H1 (cell line): ENCODE measurements around the gene C22orf31. TPM values are rescaled to one million over a fixed set of nuclear protein-coding genes. Genes with fewer than 3 reads are reported as not detected.

ENCODE experiments used
- CTCF ChIA-PET: fragments of 300-600 bp; sonication (Branson Sonifier 250); formaldehyde crosslinking; loops from one replicate; lab custom pipeline; 2021; ENCODE audit not compliant: partially characterized antibody; lab: Charles Lee
- POLR2A ChIA-PET: fragments of 300-600 bp; sonication (Branson Sonifier 250); formaldehyde crosslinking; loops from one replicate; lab custom pipeline; 2021; ENCODE audit warnings: inconsistent platforms; ENCODE audit not compliant: partially characterized antibody; lab: Charles Lee
- DNase-seq, 2 experiments: peaks; one replicate each; pipeline versions ENCODE4 v3.0.0 to v3.0.0-alpha.2; 2010 to 2022; ENCODE audit warnings: low spot score in 2 of 2, low read depth in 1 of 2, mixed read lengths in 1 of 2
- FAIRE-seq: peaks from 2 replicates; lab custom pipeline; 2011; peaks lifted over from hg19 to GRCh38; lab: Jason Lieb, UNC
- H2AFZ ChIP-seq: 2 replicates; pipeline ENCODE4 v1.8.1; 2012; ENCODE audit warnings: low read length, inconsistent platforms
- H2AK5ac ChIP-seq: 2 replicates; pipeline ENCODE4 v1.6.1; 2013; ENCODE audit warnings: low read depth, low read length
- H2BK120ac ChIP-seq: replicated peaks from 2 replicates; pipeline ENCODE3; 2013; ENCODE audit warnings: low read depth, low read length, inconsistent platforms
- H2BK12ac ChIP-seq: 2 replicates; pipeline ENCODE4 v1.6.1; 2013; ENCODE audit warnings: low read depth, low read length
- H2BK15ac ChIP-seq: 2 replicates; pipeline ENCODE4 v1.6.1; 2013; ENCODE audit warnings: low read length
- H2BK20ac ChIP-seq: 2 replicates; pipeline ENCODE4 v1.6.1; 2013; ENCODE audit warnings: low read length
- H2BK5ac ChIP-seq: 2 replicates; pipeline ENCODE4 v1.6.1; 2013; ENCODE audit warnings: low read depth, low read length
- H3K14ac ChIP-seq: 2 replicates; pipeline ENCODE4 v1.6.1; 2013; ENCODE audit warnings: inconsistent platforms; ENCODE audit not compliant: insufficient read length
- H3K18ac ChIP-seq: 2 replicates; pipeline ENCODE4 v1.6.1; 2013; ENCODE audit warnings: low read length; ENCODE audit errors: extremely low read depth
- H3K23ac ChIP-seq: 2 replicates; pipeline ENCODE4 v1.6.1; 2013; ENCODE audit warnings: inconsistent platforms; ENCODE audit not compliant: insufficient read length
- H3K23me2 ChIP-seq: 2 replicates; pipeline ENCODE4 v1.6.1; 2013; ENCODE audit warnings: low read depth, low read length
- H3K27ac ChIP-seq: 2 replicates; pipeline ENCODE4 v1.6.1; 2011; ENCODE audit warnings: low read depth, low read length, inconsistent platforms
- H3K27me3 ChIP-seq, 4 experiments: replicated peaks in 1 of 4; 1 replicate in 1 of 4; 2 replicates in 3 of 4; pipeline versions ENCODE4 v1.6.1 to v1.8.1; 2011 to 2013; ENCODE audit warnings: low read length in 3 of 4, mild to moderate bottlenecking in 3 of 4, inconsistent platforms in 2 of 4, mixed read lengths in 2 of 4, moderate library complexity in 1 of 4; ENCODE audit not compliant: control insufficient read depth in 3 of 4, insufficient read depth in 3 of 4; ENCODE audit errors: extremely low read depth in 1 of 4
- H3K36me3 ChIP-seq, 4 experiments: 2 replicates each; pipeline versions ENCODE4 v1.6.1 to v1.8.1; 2011 to 2013; ENCODE audit warnings: mild to moderate bottlenecking in 4 of 4, low read length in 3 of 4, moderate library complexity in 2 of 4, control low read depth in 1 of 4, inconsistent platforms in 1 of 4; ENCODE audit not compliant: insufficient read depth in 4 of 4, control insufficient read depth in 2 of 4
- H3K4ac ChIP-seq: replicated peaks from 2 replicates; pipeline ENCODE3; 2013; ENCODE audit warnings: low read length, low read depth, mixed read lengths, inconsistent platforms; ENCODE audit not compliant: insufficient read length
- H3K4me1 ChIP-seq, 4 experiments: replicated peaks in 1 of 4; 1 replicate in 1 of 4; 2 replicates in 3 of 4; pipeline versions ENCODE4 v1.6.1 to v1.8.1; 2011 to 2013; ENCODE audit warnings: low read length in 3 of 4, inconsistent platforms in 2 of 4, mixed read lengths in 1 of 4; ENCODE audit not compliant: insufficient read depth in 4 of 4, control insufficient read depth in 3 of 4
- H3K4me2 ChIP-seq, 2 experiments: 2 replicates each; pipeline versions ENCODE4 v1.6.1 to v1.8.1; 2011 to 2013; ENCODE audit warnings: low read depth in 2 of 2, low read length in 2 of 2, control low read depth in 1 of 2, inconsistent platforms in 1 of 2, mild to moderate bottlenecking in 1 of 2; ENCODE audit not compliant: insufficient read depth in 1 of 2
- H3K4me3 ChIP-seq, 4 experiments: fragments of 200-600, 300-600 bp in 1 of 4; sonication (generic), shearing (Covaris generic), sonication (Bioruptor Twin) in 1 of 4; 2 replicates each; pipeline versions ENCODE4 v1.5.1 to v1.8.1; 2011 to 2016; ENCODE audit warnings: low read length in 4 of 4, low read depth in 3 of 4, control low read depth in 2 of 4, inconsistent platforms in 2 of 4, mild to moderate bottlenecking in 2 of 4, mixed read lengths in 1 of 4, moderate library complexity in 1 of 4; ENCODE audit not compliant: insufficient read depth in 2 of 4; ENCODE audit errors: extremely low read depth in 1 of 4
- H3K56ac ChIP-seq: replicated peaks from 2 replicates; pipeline ENCODE3; 2013; ENCODE audit warnings: low read depth, mild to moderate bottlenecking, mixed read lengths, low read length, inconsistent platforms; ENCODE audit not compliant: insufficient read length
- H3K79me1 ChIP-seq: 2 replicates; pipeline ENCODE4 v1.6.1; 2013; ENCODE audit warnings: low read depth, low read length, control low read depth
- H3K79me2 ChIP-seq, 2 experiments: 2 replicates each; pipeline versions ENCODE4 v1.6.1 to v1.8.1; 2012 to 2013; ENCODE audit warnings: low read length in 2 of 2, mild to moderate bottlenecking in 2 of 2, inconsistent platforms in 1 of 2; ENCODE audit not compliant: insufficient read depth in 2 of 2, control insufficient read depth in 1 of 2
- H3K9ac ChIP-seq, 4 experiments: replicated peaks in 1 of 4; 1 replicate in 1 of 4; 2 replicates in 3 of 4; pipeline versions ENCODE4 v1.6.1 to v1.8.1; 2011 to 2013; ENCODE audit warnings: low read depth in 3 of 4, low read length in 3 of 4, control low read depth in 2 of 4, mild to moderate bottlenecking in 2 of 4, moderate library complexity in 2 of 4, inconsistent platforms in 1 of 4; ENCODE audit errors: extremely low read depth in 1 of 4
- H3K9me3 ChIP-seq, 2 experiments: 2 replicates each; pipeline versions ENCODE4 v1.6.1 to v1.8.1; 2012 to 2013; ENCODE audit warnings: mild to moderate bottlenecking in 2 of 2, moderate library complexity in 2 of 2, control low read depth in 1 of 2, inconsistent platforms in 1 of 2, low read depth in 1 of 2, low read length in 1 of 2, mixed read lengths in 1 of 2; ENCODE audit not compliant: insufficient read depth in 2 of 2
- H4K20me1 ChIP-seq, 2 experiments: replicated peaks in 1 of 2; 2 replicates each; pipeline versions ENCODE3 to v1.8.1; 2011 to 2013; ENCODE audit warnings: inconsistent platforms in 2 of 2, low read length in 2 of 2, mild to moderate bottlenecking in 1 of 2; ENCODE audit not compliant: insufficient read depth in 2 of 2, control insufficient read depth in 1 of 2
- H4K5ac ChIP-seq: 2 replicates; pipeline ENCODE4 v1.6.1; 2013; ENCODE audit warnings: low read length, low read depth, mixed read lengths, inconsistent platforms; ENCODE audit not compliant: insufficient read length
- H4K8ac ChIP-seq: 2 replicates; pipeline ENCODE4 v1.8.0; 2013; ENCODE audit warnings: mild to moderate bottlenecking, moderate library complexity, low read length, inconsistent platforms; ENCODE audit not compliant: insufficient read depth; ENCODE audit errors: extremely low read depth
- H4K91ac ChIP-seq: replicated peaks from 2 replicates; pipeline ENCODE3; 2013; ENCODE audit warnings: low read length, mixed read lengths, inconsistent platforms; ENCODE audit not compliant: insufficient read length
- TEAD4 ChIP-seq: IDR thresholded peaks from 2 replicates; pipeline ENCODE4 v1.6.1; 2012; ENCODE audit warnings: low read depth, low read length, inconsistent platforms, mixed read lengths
- WGBS, 2 experiments: shearing (Covaris generic) in 1 of 2; methylation state at CpG; one replicate each; pipeline versions ENCODE4 v1.1.6 to v1.1.7; 2013 to 2015; ENCODE audit warnings: low lambda C conversion rate in 2 of 2, mixed read lengths in 2 of 2, inconsistent platforms in 1 of 2, low coverage in 1 of 2, missing lambda C conversion rate in 1 of 2; ENCODE audit not compliant: insufficient replicate concordance in 2 of 2, insufficient coverage in 1 of 2, insufficient read length in 1 of 2; ENCODE audit errors: extremely low coverage in 1 of 2, missing lambda C conversion rate in 1 of 2; 5-methylcytosine and 5-hydroxymethylcytosine counted together
- polyA plus RNA-seq, 7 experiments: library from polyadenylated mRNA; depleted of rRNA in 3 of 7; stranded (reverse) in 5 of 7; unstranded in 2 of 7; fragments of >200 nt in 5 of 7; fragments of 200-250 nt in 2 of 7; gene quantifications; 1 replicate in 5 of 7; 2 replicates in 1 of 7; 4 replicates in 1 of 7; pipeline versions ENCODE4 v1.2.1 to v1.2.3, GENCODE V29; 2011 to 2013; ENCODE audit warnings: missing spikeins in 2 of 7, mixed read lengths in 2 of 7
- total RNA-seq: library from RNA; stranded (reverse); fragmentation: NEBNext Ultra II Directional; extraction: Animal tissue kit (Norgen Biotek cat#: 25700); gene quantifications from 2 replicates; pipeline ENCODE4 v1.2.1, GENCODE V29; 2021

The C22orf31 gene
- total and polyA plus RNA-seq, 2 of the 8 experiments (the other 6 are each of a cell fraction or from before 2014, with no cell fraction given): not detected

DNA sequence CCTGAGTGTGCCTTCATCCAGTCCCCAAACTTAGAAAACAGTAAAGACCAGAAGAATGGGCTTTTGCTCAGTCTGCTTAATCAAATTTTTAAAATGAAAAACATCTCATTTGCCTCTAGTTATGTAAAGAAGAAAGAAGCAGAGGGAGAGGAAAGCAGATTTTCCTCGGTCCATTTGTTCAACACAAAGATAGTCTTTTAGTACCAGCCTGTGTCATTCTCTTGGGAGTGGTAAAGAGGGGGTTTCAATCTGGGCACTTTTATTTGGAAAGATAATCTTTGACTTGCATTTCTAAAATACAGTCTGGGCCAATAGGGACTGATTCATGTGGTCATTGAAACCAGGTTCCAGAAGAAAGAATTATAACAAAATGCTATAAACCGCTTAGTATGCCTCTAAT, 40.7 kb upstream of the C22orf31 start:
- H3K36me3 ChIP-seq: no peaks in the 10 kb centered on the region
- no peak overlapping the region for H3K18ac ChIP-seq
- POLR2A ChIA-PET: no interaction called here
- no peak overlapping the region for H3K23ac ChIP-seq
- no peak overlapping the region for H2AFZ ChIP-seq
- no peaks in the 10 kb centered on the region for H4K20me1 ChIP-seq
- no peak overlapping the region for H3K14ac ChIP-seq
- no peak overlapping the region for H2BK120ac ChIP-seq
- H3K27me3 ChIP-seq: no peaks in the 10 kb centered on the region
- H3K9me3 ChIP-seq: no peaks in the 10 kb centered on the region
- no peak overlapping the region for H3K4ac ChIP-seq
- H2BK5ac ChIP-seq: no peak overlapping the region
- 90% methylated on average over 2 of the region's 2 CpGs; no CpG with 5 or more reads in 1 of the 2 experiments for WGBS, 2 experiments
- H2BK15ac ChIP-seq: no peak overlapping the region
- H3K27ac ChIP-seq: no peak overlapping the region
- no peak overlapping the region for H4K5ac ChIP-seq
- H2AK5ac ChIP-seq: no peak overlapping the region
- H3K4me1 ChIP-seq: peaks cover 0 to 5% (median 3%) of the 10 kb centered on the region in 4 experiments; a peak in 3 of 7 replicates
- H3K4me2 ChIP-seq: no peak overlapping the region
- no peaks in the 10 kb centered on the region for H3K79me2 ChIP-seq
- H3K23me2 ChIP-seq: no peaks in the 10 kb centered on the region; the same call in 1 of the 2 replicates
- no peak overlapping the region for H3K4me3 ChIP-seq
- CTCF ChIA-PET: interaction anchor here (1.1 to 1.8 kb wide), 3 partner anchors 52 to 143 kb away, joined by 3 to 5 read pairs (median 3); no protein-coding TSS in a partner anchor
- no peak overlapping the region for H3K56ac ChIP-seq
- DNase-seq (no peak), FAIRE-seq (no peak)
- no peak overlapping the region for H4K8ac ChIP-seq
- H4K91ac ChIP-seq: no peak overlapping the region
- H3K79me1 ChIP-seq: no peaks in the 10 kb centered on the region
- no peak overlapping the region; a peak in 1 of 7 replicates for H3K9ac ChIP-seq
- H2BK12ac ChIP-seq: no peak overlapping the region
- H2BK20ac ChIP-seq: no peak overlapping the region
- no peak for TF ChIP-seq TEAD4
